Astrocyte (in vitro differentiated cells and primary cell): ENCODE data around the gene PTPRN2.

Experiments
- EZH2 ChIP-seq: IDR thresholded peaks from 2 replicates; pipeline ENCODE4 v1.6.1; 2012; ENCODE audit warnings: mild to moderate bottlenecking, low read length, inconsistent platforms; ENCODE audit not compliant: insufficient read depth
- TF ChIP-seq, protein P1 (sequence below): IDR thresholded peaks from 2 replicates; pipeline ENCODE4 v1.5.1; 2011; ENCODE audit warnings: low read depth, mild to moderate bottlenecking, inconsistent platforms, low read length, moderate library complexity; ENCODE audit not compliant: insufficient read depth

- no peak for TF ChIP-seq EZH2
- TF ChIP-seq, protein P1, sequence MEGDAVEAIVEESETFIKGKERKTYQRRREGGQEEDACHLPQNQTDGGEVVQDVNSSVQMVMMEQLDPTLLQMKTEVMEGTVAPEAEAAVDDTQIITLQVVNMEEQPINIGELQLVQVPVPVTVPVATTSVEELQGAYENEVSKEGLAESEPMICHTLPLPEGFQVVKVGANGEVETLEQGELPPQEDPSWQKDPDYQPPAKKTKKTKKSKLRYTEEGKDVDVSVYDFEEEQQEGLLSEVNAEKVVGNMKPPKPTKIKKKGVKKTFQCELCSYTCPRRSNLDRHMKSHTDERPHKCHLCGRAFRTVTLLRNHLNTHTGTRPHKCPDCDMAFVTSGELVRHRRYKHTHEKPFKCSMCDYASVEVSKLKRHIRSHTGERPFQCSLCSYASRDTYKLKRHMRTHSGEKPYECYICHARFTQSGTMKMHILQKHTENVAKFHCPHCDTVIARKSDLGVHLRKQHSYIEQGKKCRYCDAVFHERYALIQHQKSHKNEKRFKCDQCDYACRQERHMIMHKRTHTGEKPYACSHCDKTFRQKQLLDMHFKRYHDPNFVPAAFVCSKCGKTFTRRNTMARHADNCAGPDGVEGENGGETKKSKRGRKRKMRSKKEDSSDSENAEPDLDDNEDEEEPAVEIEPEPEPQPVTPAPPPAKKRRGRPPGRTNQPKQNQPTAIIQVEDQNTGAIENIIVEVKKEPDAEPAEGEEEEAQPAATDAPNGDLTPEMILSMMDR, result no peak
Measured at GRCh38 chr7:157908006-157908782, 679.4 kb downstream of the PTPRN2 start.
